DOHH2 (cell line): ENCODE data around the gene STEAP1B.

Source experiments
- H3F3A ChIP-seq: fragments of 200-600 bp; sonication (generic), shearing (Covaris generic); 2 replicates; pipeline ENCODE4 v1.6.0; 2016; ENCODE audit warnings: antibody characterized with exemption, mild to moderate bottlenecking; ENCODE audit not compliant: control insufficient read depth, insufficient read depth
- H3K27ac ChIP-seq: fragments of 200-600 bp; sonication (generic); 2 replicates; pipeline ENCODE4 v1.5.1; 2014; ENCODE audit warnings: low read depth, mild to moderate bottlenecking, low read length, moderate library complexity
- H3K27me3 ChIP-seq: fragments of 200-600 bp; sonication (generic); 2 replicates; pipeline ENCODE4 v1.6.1; 2014; ENCODE audit warnings: mild to moderate bottlenecking, low read length, mixed read lengths; ENCODE audit not compliant: control insufficient read depth
- H3K36me3 ChIP-seq: fragments of 200-600 bp; sonication (generic); 2 replicates; pipeline ENCODE4 v1.6.1; 2014; ENCODE audit warnings: mild to moderate bottlenecking, low read length, moderate library complexity, mixed read lengths; ENCODE audit not compliant: control insufficient read depth
- H3K4me1 ChIP-seq: fragments of 200-600 bp; sonication (generic); 2 replicates; pipeline ENCODE4 v1.6.1; 2014; ENCODE audit warnings: mild to moderate bottlenecking, low read length, mixed read lengths; ENCODE audit not compliant: control insufficient read depth
- H3K4me2 ChIP-seq: fragments of 200-600 bp; sonication (generic); 2 replicates; pipeline ENCODE4 v1.6.0; 2014; ENCODE audit warnings: mild to moderate bottlenecking, low read length, moderate library complexity
- H3K4me3 ChIP-seq: fragments of 200-600 bp; sonication (generic); 2 replicates; pipeline ENCODE4 v1.5.1; 2014; ENCODE audit warnings: mild to moderate bottlenecking, low read length, mixed read lengths
- H3K79me2 ChIP-seq: fragments of 200-600 bp; sonication (generic); 2 replicates; pipeline ENCODE4 v1.6.1; 2014; ENCODE audit warnings: mild to moderate bottlenecking, low read length, mixed read lengths; ENCODE audit not compliant: control insufficient read depth
- H3K9me2 ChIP-seq: fragments of 200-600 bp; sonication (generic); replicated peaks from 2 replicates; pipeline ENCODE4 v1.6.1; 2014; ENCODE audit warnings: mild to moderate bottlenecking, low read length, mixed read lengths; ENCODE audit not compliant: control insufficient read depth
- H3K9me3 ChIP-seq: fragments of 200-600 bp; sonication (generic); 2 replicates; pipeline ENCODE4 v1.6.1; 2014; ENCODE audit warnings: antibody characterized with exemption, low read length, mixed read lengths; ENCODE audit not compliant: control insufficient read depth, insufficient read depth
- H4K20me1 ChIP-seq: fragments of 200-600 bp; sonication (generic); 2 replicates; pipeline ENCODE4 v1.6.0; 2014; ENCODE audit warnings: low read depth, mild to moderate bottlenecking, antibody characterized with exemption, low read length, moderate library complexity; ENCODE audit not compliant: control insufficient read depth, insufficient read depth
- EZH2phosphoT487 ChIP-seq: fragments of 200-600 bp; sonication (generic); IDR thresholded peaks from 2 replicates; pipeline ENCODE4 v1.6.1; 2017; ENCODE audit warnings: borderline replicate concordance, mild to moderate bottlenecking, antibody characterized with exemption, low read length, moderate library complexity, mixed read lengths
- TF ChIP-seq, protein P1 (sequence below): fragments of 200-600 bp; sonication (generic); IDR thresholded peaks from one replicate; pipeline ENCODE4 v1.5.1; 2014; ENCODE audit warnings: antibody characterized with exemption, mild to moderate bottlenecking, low read depth, low read length; ENCODE audit not compliant: poor library complexity, severe bottlenecking

The STEAP1B gene

DNA sequence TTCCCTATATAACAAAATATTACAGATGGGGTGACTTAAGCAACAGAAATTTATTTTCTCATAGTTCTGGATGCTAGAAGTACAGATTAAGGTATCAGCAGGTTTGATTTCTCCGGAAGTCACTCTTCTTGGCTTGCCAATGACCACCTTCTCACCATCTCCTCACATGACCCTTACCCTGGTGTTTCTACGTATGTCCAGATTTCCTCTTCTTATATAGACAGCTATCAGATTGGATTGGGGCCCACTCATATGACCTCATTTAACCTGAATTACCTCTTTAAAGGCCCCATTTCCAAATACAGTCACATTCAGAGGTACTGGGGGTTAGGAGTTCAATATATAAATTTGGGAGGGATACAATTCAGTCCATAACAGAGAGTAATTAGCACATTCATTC lies 126.1 kb downstream of the STEAP1B start:
- no peaks in the 10 kb centered on the region for H3K27me3 ChIP-seq
- peaks cover 25% of the 10 kb centered on the region for H3K79me2 ChIP-seq
- H3K36me3 ChIP-seq: peaks cover 15% of the 10 kb centered on the region; the same call in 1 of the 2 replicates
- no peaks in the 10 kb centered on the region for H3K9me2 ChIP-seq
- H3F3A ChIP-seq: peaks cover 51% of the 10 kb centered on the region
- H3K9me3 ChIP-seq: no peaks in the 10 kb centered on the region
- H3K4me1 ChIP-seq: peaks cover 97% of the 10 kb centered on the region
- H3K27ac ChIP-seq: peak overlapping the region; percentile 97
- peak overlapping the region; percentile 92 for H3K4me2 ChIP-seq
- TF ChIP-seq, protein P1, sequence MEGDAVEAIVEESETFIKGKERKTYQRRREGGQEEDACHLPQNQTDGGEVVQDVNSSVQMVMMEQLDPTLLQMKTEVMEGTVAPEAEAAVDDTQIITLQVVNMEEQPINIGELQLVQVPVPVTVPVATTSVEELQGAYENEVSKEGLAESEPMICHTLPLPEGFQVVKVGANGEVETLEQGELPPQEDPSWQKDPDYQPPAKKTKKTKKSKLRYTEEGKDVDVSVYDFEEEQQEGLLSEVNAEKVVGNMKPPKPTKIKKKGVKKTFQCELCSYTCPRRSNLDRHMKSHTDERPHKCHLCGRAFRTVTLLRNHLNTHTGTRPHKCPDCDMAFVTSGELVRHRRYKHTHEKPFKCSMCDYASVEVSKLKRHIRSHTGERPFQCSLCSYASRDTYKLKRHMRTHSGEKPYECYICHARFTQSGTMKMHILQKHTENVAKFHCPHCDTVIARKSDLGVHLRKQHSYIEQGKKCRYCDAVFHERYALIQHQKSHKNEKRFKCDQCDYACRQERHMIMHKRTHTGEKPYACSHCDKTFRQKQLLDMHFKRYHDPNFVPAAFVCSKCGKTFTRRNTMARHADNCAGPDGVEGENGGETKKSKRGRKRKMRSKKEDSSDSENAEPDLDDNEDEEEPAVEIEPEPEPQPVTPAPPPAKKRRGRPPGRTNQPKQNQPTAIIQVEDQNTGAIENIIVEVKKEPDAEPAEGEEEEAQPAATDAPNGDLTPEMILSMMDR: no peak
- no peak for TF ChIP-seq EZH2phosphoT487
- no peaks in the 10 kb centered on the region for H4K20me1 ChIP-seq
- peak overlapping the region; percentile 29 for H3K4me3 ChIP-seq

DNA sequence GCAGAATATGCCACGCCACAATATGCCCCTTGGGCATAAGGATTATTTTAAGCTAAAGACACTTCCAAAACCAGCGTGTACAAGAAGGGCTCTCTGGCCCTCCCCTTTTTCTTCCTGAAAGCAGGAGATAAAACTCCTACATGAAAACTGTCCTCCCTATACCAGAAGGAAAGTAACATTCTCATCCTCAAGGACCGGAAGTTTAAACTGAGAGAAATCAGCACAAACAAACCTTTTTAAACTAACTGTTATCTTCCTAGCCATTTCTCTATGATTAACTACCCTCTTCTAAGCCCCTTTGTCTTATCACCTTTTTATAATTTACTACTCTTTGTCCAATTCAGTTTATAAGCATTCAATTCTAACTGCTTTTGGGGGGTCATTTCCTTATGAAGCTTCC lies 126.6 kb downstream of the STEAP1B start:
- Histone ChIP-seq H3K4me2 (peak overlapping the region; percentile 92), H3K9me3 (no peaks in the 10 kb centered on the region), H3K9me2 (no peaks in the 10 kb centered on the region), H3K79me2 (peaks cover 21% of the 10 kb centered on the region), H4K20me1 (no peaks in the 10 kb centered on the region), H3K4me3 (peak overlapping the region; percentile 17), H3K27me3 (no peaks in the 10 kb centered on the region), H3F3A (peaks cover 47% of the 10 kb centered on the region), H3K36me3 (peaks cover 15% of the 10 kb centered on the region; the same call in 1 of the 2 replicates), H3K27ac (peak overlapping the region; percentile 97), H3K4me1 (peaks cover 98% of the 10 kb centered on the region)
- TF ChIP-seq, protein P1: no peak
- no peak for TF ChIP-seq EZH2phosphoT487

DNA sequence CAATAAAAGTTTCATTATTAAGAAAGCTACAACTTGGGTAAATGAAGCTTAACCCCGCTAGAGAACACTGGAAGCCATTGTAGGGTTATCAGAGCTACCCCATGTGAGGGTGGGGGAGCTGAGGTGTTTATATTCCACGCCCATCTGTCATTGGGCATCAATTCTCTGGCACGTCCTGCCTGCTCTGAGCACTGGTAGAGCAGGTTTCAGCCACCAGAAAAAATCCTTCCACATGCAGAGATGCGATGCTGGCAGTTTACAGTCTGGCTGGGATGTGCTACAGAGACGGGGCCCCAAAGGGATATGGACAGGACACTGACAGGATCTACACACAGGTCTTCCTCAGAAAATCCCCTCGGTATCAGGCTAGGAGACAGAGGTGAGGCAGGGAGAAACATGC lies 127.1 kb downstream of the STEAP1B start:
- H3K4me1 ChIP-seq: peaks cover 98% of the 10 kb centered on the region
- TF ChIP-seq, protein P1: no peak
- TF ChIP-seq EZH2phosphoT487: no peak
- peak overlapping the region; percentile 92 for H3K4me2 ChIP-seq

More for the DNA sequence above, 127.1 kb downstream of the STEAP1B start:
- Histone ChIP-seq H4K20me1 (no peaks in the 10 kb centered on the region), H3F3A (peaks cover 42% of the 10 kb centered on the region), H3K27me3 (no peaks in the 10 kb centered on the region), H3K9me3 (no peaks in the 10 kb centered on the region), H3K9me2 (no peaks in the 10 kb centered on the region), H3K4me3 (peak overlapping the region; percentile 17), H3K27ac (peak overlapping the region; percentile 97), H3K36me3 (peaks cover 15% of the 10 kb centered on the region; the same call in 1 of the 2 replicates), H3K79me2 (peaks cover 17% of the 10 kb centered on the region)
